HepG2 (cell line): Measurements from ENCODE around the gene MGLL. TPM values are rescaled to one million over a fixed set of nuclear protein-coding genes. Genes with fewer than 3 reads are reported as not detected.

Experiments used
- ATAC-seq: fragments of 200-7000 bp; cut with Tn5 transposase; 3 replicates; pipeline ENCODE4 v1.9.1; 2020; ENCODE audit warnings: mild to moderate bottlenecking, moderate library complexity
- BruUV-seq: library from RNA; stranded (reverse); fragments of 400-500 nt; replicated peaks from 2 replicates; lab custom pipeline; 2021; lab: Mats Ljungman, UMichigan
- CTCF ChIA-PET: fragments of 300-600 bp; formaldehyde crosslinking; extraction: SDS; loops from one replicate; lab custom pipeline; 2021; ENCODE audit warnings: low total read pairs, inconsistent platforms, low intra/inter-chr PET ratio; lab: Yijun Ruan, JAX
- POLR2A ChIA-PET: fragments of 350-600 bp; sonication (Branson Sonifier 250); formaldehyde crosslinking; loops from one replicate; lab custom pipeline; 2020; ENCODE audit warnings: antibody characterized with exemption, inconsistent platforms; lab: Yijun Ruan, JAX
- DNase-seq: peaks from one replicate; pipeline ENCODE4 v3.0.0-alpha.2; 2015; ENCODE audit warnings: low spot score
- FAIRE-seq: peaks from 3 replicates; lab custom pipeline; 2011; peaks lifted over from hg19 to GRCh38; lab: Jason Lieb, UNC
- H2AFZ ChIP-seq: one replicate; pipeline ENCODE4 v1.6.1; 2011; ENCODE audit warnings: low read length, inconsistent platforms
- H3K27ac ChIP-seq: fragments of 300-600 bp; 3 replicates; pipeline ENCODE4 v1.8.0; 2011; ENCODE audit warnings: mixed run types, mild to moderate bottlenecking, mixed read lengths, low read length, inconsistent platforms; ENCODE audit not compliant: insufficient read depth; ENCODE audit errors: extremely low read length
- H3K27me3 ChIP-seq, 2 experiments: fragments of 200-600 bp in 1 of 2; 2 replicates in 1 of 2; 3 replicates in 1 of 2; pipeline versions ENCODE4 v1.6.0 to v1.8.0; 2011; ENCODE audit warnings: low read length in 2 of 2, mild to moderate bottlenecking in 2 of 2, moderate library complexity in 2 of 2, inconsistent platforms in 1 of 2; ENCODE audit not compliant: insufficient read depth in 2 of 2, control insufficient read depth in 1 of 2
- H3K36me3 ChIP-seq, 2 experiments: fragments of 200-600 bp in 1 of 2; replicated peaks in 1 of 2; 2 replicates in 1 of 2; 3 replicates in 1 of 2; pipeline versions ENCODE4 v1.5.1 to v1.8.0; 2011; ENCODE audit warnings: low read length in 2 of 2, inconsistent platforms in 1 of 2; ENCODE audit not compliant: insufficient read depth in 2 of 2, control insufficient read depth in 1 of 2
- H3K4me1 ChIP-seq: 2 replicates; pipeline ENCODE4 v1.5.1; 2012; ENCODE audit warnings: low read length, inconsistent platforms; ENCODE audit not compliant: insufficient read depth
- H3K4me2 ChIP-seq: 2 replicates; pipeline ENCODE4 v1.6.0; 2011; ENCODE audit warnings: low read depth, low read length, inconsistent platforms
- H3K4me3 ChIP-seq, 3 experiments: fragments of 200-600 bp in 1 of 3; sonication (generic), shearing (Covaris generic) in 1 of 3; replicated peaks in 1 of 3; 2 replicates each; pipeline ENCODE4 v1.5.1; 2011 to 2016; ENCODE audit warnings: low read length in 3 of 3, inconsistent platforms in 2 of 3, low read depth in 2 of 3, mild to moderate bottlenecking in 2 of 3, control low read depth in 1 of 3, mixed read lengths in 1 of 3; ENCODE audit not compliant: insufficient read depth in 1 of 3
- H3K79me2 ChIP-seq: one replicate; pipeline ENCODE4 v1.6.1; 2011; ENCODE audit warnings: low read length, inconsistent platforms; ENCODE audit not compliant: insufficient read depth
- H3K9ac ChIP-seq: 2 replicates; pipeline ENCODE4 v1.6.0; 2011; ENCODE audit warnings: mild to moderate bottlenecking, low read depth, low read length, inconsistent platforms; ENCODE audit not compliant: insufficient read depth
- H3K9me3 ChIP-seq: 2 replicates; pipeline ENCODE4 v1.5.1; 2012; ENCODE audit warnings: mild to moderate bottlenecking, low read length
- H4K20me1 ChIP-seq: 2 replicates; pipeline ENCODE4 v1.6.0; 2011; ENCODE audit warnings: inconsistent platforms, mild to moderate bottlenecking, low read length, moderate library complexity; ENCODE audit not compliant: insufficient read depth
- CCAR2 ChIP-seq: fragments of 200-400 bp; formaldehyde crosslinking; optimal IDR thresholded peaks from 2 replicates; pipeline ENCODE3; 2018; ENCODE audit warnings: low read depth, mild to moderate bottlenecking, low read length, moderate library complexity
- FOXK1 ChIP-seq: sonication (generic); formaldehyde crosslinking; IDR thresholded peaks from 2 replicates; pipeline ENCODE4 v1.4.0; 2020; ENCODE audit warnings: low read depth, missing genetic modification reagents, borderline replicate concordance
- SNAPC2 ChIP-seq: sonication (generic); formaldehyde crosslinking; IDR thresholded peaks from 2 replicates; pipeline ENCODE4 v1.8.1; 2022; ENCODE audit warnings: mild to moderate bottlenecking, missing genetic modification reagents
- SRSF1 ChIP-seq: fragments of 200-400 bp; formaldehyde crosslinking; optimal IDR thresholded peaks from 2 replicates; pipeline ENCODE3; 2017; ENCODE audit warnings: mild to moderate bottlenecking, low read depth, low read length, moderate library complexity
- ZNF160 ChIP-seq: sonication (generic); formaldehyde crosslinking; IDR thresholded peaks from 2 replicates; pipeline ENCODE4 v1.8.0; 2022; ENCODE audit warnings: mild to moderate bottlenecking, inconsistent platforms, missing genetic modification reagents
- WGBS: methylation state at CpG from one replicate; pipeline ENCODE4 v1.1.6; 2017; ENCODE audit warnings: low lambda C conversion rate; 5-methylcytosine and 5-hydroxymethylcytosine counted together
- in situ Hi-C: cut with HindIII; loops from 2 replicates; pipeline ENCODE4 v1.10.0; 2017; ENCODE audit warnings: low pct_unique_long_range_greater_than_20kb; ENCODE audit not compliant: extremely low pct_ligation_motif_present
- intact Hi-C: fragments of 100-400 bp; cut with micrococcal nuclease; formaldehyde crosslinking; loops from one replicate; pipeline ENCODE4 v1.10.0; 2022; ENCODE audit not compliant: unreplicated experiment
- polyA plus RNA-seq, 8 experiments: library from polyadenylated mRNA; depleted of rRNA in 3 of 8; stranded (reverse) in 7 of 8; unstranded in 1 of 8; fragments of >200 nt; fragmentation: Illumina TruSeq in 4 of 8; extraction: Trizol in 4 of 8; gene quantifications; 2 replicates each; pipeline versions ENCODE4 v1.2.1 to v1.2.3, GENCODE V29; 2011 to 2016; ENCODE audit warnings: low read depth in 4 of 8, missing spikeins in 1 of 8, mixed read lengths in 1 of 8; ENCODE audit not compliant: insufficient read depth in 1 of 8
- total RNA-seq, 5 experiments: library from RNA; depleted of rRNA; stranded (reverse); fragments of >200 nt; fragmentation: Illumina TruSeq; extraction: Trizol; gene quantifications; 2 replicates each; pipeline ENCODE4 v1.2.3, GENCODE V29; 2016; ENCODE audit warnings: low read depth in 1 of 5
- TF ChIP-seq, protein P1 (sequence below): sonication (generic); formaldehyde crosslinking; IDR thresholded peaks from 2 replicates; pipeline ENCODE4 v1.5.0; 2020; ENCODE audit warnings: mild to moderate bottlenecking, missing genetic modification reagents

The MGLL gene
- total and polyA plus RNA-seq, 2 of the 13 experiments (the other 11 are each of a cell fraction or from before 2014, with no cell fraction given), result not detected

DNA sequence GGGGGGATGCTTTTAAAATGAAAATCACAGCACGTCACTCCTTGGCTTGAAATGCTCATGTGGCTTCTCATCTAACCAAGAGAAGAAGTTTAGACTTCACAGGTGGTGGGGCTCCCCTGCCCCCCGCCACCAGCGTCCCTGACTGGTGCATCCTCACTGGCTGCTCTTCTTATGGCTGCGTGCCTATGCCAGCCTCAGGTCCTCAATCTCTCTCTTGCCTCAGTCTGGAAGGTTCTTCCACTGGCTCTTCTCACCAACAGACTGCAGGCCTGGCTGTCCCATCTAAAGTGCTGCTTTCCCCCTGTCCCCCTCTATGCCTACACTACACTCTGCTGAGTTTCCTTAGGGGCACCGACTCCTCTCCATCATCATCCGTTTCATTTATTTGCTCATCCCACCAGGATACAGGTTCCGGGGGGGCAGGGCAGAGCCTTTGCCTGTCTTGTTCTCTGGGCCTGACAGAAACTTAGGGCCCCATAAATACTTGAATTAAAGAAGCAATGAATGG is 128.9 kb downstream of the MGLL start:
- in situ Hi-C loops, result loop anchor here (5.0 kb wide), 1 partner anchor 139 kb away; no protein-coding TSS in a partner anchor
- H3K4me1 ChIP-seq, result peaks cover 18% of the 10 kb centered on the region
- H4K20me1 ChIP-seq, result no peaks in the 10 kb centered on the region
- WGBS, result 43% methylated on average over 7 of the region's 7 CpGs
- no peaks in the 10 kb centered on the region for H3K36me3 ChIP-seq
- H3K4me3 ChIP-seq, result no peak overlapping the region
- ChIA-PET CTCF (no interaction called here), POLR2A (no interaction called here)
- BruUV-seq, result no TSS peak
- no peak overlapping the region for H3K27ac ChIP-seq
- no peak for TF ChIP-seq FOXK1 (CRISPR knock-in tag)
- TF ChIP-seq, protein P1, sequence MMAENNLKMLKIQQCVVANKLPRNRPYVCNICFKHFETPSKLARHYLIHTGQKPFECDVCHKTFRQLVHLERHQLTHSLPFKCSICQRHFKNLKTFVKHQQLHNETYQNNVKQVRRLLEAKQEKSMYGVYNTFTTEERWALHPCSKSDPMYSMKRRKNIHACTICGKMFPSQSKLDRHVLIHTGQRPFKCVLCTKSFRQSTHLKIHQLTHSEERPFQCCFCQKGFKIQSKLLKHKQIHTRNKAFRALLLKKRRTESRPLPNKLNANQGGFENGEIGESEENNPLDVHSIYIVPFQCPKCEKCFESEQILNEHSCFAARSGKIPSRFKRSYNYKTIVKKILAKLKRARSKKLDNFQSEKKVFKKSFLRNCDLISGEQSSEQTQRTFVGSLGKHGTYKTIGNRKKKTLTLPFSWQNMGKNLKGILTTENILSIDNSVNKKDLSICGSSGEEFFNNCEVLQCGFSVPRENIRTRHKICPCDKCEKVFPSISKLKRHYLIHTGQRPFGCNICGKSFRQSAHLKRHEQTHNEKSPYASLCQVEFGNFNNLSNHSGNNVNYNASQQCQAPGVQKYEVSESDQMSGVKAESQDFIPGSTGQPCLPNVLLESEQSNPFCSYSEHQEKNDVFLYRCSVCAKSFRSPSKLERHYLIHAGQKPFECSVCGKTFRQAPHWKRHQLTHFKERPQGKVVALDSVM (CRISPR knock-in tag), result no peak
- TF ChIP-seq CCAR2, result no peak
- TF ChIP-seq SRSF1, result no peak
- no peak for TF ChIP-seq SNAPC2 (CRISPR knock-in tag)
- no peak for TF ChIP-seq ZNF160 (CRISPR knock-in tag)
- intact Hi-C loops, result loop anchor here (10.0 kb wide), 2 partner anchors 99 to 141 kb away; partner anchors contain the start of genes MCM2 and TPRA1
- H3K79me2 ChIP-seq, result no peaks in the 10 kb centered on the region
- ATAC-seq, result no peak
- DNase-seq, result no peak
- no peak overlapping the region for H3K9ac ChIP-seq
- no peak overlapping the region for H3K4me2 ChIP-seq
- peaks cover 0 to 6% of the 10 kb centered on the region in 2 experiments; a peak in 2 of 5 replicates for H3K27me3 ChIP-seq
- no peaks in the 10 kb centered on the region for H3K9me3 ChIP-seq
- no peak for FAIRE-seq
- H2AFZ ChIP-seq, result no peak overlapping the region
